ENCODE measurements around the gene SPDYC.

SPDYC gene

DNA sequence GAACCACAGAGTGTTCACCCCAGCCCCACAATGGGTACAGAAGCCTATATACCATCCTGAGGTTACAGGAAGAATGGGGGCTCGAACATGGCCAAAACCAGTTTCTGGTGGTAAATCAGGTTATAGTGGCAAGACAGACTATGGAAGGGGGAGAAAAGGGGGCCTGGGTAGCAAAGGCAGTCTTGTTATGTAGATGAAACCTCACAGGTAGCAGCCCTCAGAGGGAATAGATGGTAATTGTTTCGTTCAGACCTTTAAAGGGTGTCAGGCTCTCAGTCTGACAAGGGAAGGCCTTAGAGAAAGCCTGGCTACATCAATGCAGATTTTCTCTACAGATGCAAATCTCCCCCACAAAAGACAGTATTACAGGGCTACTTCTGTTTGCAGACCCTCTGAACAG is 15.1 kb downstream of the SPDYC start:
- TF ChIP-seq BACH2 (CRISPR knock-in tag; IDR thresholded peaks at IDR 0.05; ENCODE audit: borderline replicate concordance) (no peak), ZC3H10 (CRISPR knock-in tag; IDR thresholded peaks at IDR 0.05) (no peak), ZNF8 (CRISPR knock-in tag; IDR thresholded peaks at IDR 0.05) (no peak), SNAI2 (CRISPR knock-in tag; IDR thresholded peaks at IDR 0.05) (no peak), ARNTL (CRISPR knock-in tag; IDR thresholded peaks at IDR 0.05; ENCODE audit: borderline replicate concordance, low read depth) (no peak), RARB (CRISPR knock-in tag; IDR thresholded peaks at IDR 0.05) (no peak), GLIS3 (CRISPR knock-in tag; IDR thresholded peaks at IDR 0.05) (no peak), CSDC2 (CRISPR knock-in tag; IDR thresholded peaks at IDR 0.05) (no peak), ZNF565 (CRISPR knock-in tag; conservative IDR thresholded peaks at IDR 0.05; ENCODE audit: low read depth) (no peak), PPARA (CRISPR knock-in tag; IDR thresholded peaks at IDR 0.05; ENCODE audit: borderline replicate concordance) (no peak), TCF4 (CRISPR knock-in tag; IDR thresholded peaks at IDR 0.05; ENCODE audit: borderline replicate concordance) (no peak), OSR1 (CRISPR knock-in tag; IDR thresholded peaks at IDR 0.05) (no peak), ZNF70 (CRISPR knock-in tag; IDR thresholded peaks at IDR 0.05) (no peak), ESRRG (CRISPR knock-in tag; IDR thresholded peaks at IDR 0.05) (no peak)
- TF ChIP-seq, protein P1, sequence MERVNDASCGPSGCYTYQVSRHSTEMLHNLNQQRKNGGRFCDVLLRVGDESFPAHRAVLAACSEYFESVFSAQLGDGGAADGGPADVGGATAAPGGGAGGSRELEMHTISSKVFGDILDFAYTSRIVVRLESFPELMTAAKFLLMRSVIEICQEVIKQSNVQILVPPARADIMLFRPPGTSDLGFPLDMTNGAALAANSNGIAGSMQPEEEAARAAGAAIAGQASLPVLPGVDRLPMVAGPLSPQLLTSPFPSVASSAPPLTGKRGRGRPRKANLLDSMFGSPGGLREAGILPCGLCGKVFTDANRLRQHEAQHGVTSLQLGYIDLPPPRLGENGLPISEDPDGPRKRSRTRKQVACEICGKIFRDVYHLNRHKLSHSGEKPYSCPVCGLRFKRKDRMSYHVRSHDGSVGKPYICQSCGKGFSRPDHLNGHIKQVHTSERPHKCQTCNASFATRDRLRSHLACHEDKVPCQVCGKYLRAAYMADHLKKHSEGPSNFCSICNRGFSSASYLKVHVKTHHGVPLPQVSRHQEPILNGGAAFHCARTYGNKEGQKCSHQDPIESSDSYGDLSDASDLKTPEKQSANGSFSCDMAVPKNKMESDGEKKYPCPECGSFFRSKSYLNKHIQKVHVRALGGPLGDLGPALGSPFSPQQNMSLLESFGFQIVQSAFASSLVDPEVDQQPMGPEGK (CRISPR knock-in tag; IDR thresholded peaks at IDR 0.05; ENCODE audit: borderline replicate concordance), result no peak
- TF ChIP-seq, protein P2, sequence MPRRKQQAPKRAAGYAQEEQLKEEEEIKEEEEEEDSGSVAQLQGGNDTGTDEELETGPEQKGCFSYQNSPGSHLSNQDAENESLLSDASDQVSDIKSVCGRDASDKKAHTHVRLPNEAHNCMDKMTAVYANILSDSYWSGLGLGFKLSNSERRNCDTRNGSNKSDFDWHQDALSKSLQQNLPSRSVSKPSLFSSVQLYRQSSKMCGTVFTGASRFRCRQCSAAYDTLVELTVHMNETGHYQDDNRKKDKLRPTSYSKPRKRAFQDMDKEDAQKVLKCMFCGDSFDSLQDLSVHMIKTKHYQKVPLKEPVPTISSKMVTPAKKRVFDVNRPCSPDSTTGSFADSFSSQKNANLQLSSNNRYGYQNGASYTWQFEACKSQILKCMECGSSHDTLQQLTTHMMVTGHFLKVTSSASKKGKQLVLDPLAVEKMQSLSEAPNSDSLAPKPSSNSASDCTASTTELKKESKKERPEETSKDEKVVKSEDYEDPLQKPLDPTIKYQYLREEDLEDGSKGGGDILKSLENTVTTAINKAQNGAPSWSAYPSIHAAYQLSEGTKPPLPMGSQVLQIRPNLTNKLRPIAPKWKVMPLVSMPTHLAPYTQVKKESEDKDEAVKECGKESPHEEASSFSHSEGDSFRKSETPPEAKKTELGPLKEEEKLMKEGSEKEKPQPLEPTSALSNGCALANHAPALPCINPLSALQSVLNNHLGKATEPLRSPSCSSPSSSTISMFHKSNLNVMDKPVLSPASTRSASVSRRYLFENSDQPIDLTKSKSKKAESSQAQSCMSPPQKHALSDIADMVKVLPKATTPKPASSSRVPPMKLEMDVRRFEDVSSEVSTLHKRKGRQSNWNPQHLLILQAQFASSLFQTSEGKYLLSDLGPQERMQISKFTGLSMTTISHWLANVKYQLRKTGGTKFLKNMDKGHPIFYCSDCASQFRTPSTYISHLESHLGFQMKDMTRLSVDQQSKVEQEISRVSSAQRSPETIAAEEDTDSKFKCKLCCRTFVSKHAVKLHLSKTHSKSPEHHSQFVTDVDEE (CRISPR knock-in tag; IDR thresholded peaks at IDR 0.05), result no peak
- TF ChIP-seq, protein P3, sequence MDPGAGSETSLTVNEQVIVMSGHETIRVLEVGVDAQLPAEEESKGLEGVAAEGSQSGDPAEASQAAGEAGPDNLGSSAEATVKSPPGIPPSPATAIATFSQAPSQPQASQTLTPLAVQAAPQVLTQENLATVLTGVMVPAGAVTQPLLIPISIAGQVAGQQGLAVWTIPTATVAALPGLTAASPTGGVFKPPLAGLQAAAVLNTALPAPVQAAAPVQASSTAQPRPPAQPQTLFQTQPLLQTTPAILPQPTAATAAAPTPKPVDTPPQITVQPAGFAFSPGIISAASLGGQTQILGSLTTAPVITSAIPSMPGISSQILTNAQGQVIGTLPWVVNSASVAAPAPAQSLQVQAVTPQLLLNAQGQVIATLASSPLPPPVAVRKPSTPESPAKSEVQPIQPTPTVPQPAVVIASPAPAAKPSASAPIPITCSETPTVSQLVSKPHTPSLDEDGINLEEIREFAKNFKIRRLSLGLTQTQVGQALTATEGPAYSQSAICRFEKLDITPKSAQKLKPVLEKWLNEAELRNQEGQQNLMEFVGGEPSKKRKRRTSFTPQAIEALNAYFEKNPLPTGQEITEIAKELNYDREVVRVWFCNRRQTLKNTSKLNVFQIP (CRISPR knock-in tag; IDR thresholded peaks at IDR 0.05; ENCODE audit: borderline replicate concordance, low read depth), result no peak
- no peak for ATAC-seq

DNA sequence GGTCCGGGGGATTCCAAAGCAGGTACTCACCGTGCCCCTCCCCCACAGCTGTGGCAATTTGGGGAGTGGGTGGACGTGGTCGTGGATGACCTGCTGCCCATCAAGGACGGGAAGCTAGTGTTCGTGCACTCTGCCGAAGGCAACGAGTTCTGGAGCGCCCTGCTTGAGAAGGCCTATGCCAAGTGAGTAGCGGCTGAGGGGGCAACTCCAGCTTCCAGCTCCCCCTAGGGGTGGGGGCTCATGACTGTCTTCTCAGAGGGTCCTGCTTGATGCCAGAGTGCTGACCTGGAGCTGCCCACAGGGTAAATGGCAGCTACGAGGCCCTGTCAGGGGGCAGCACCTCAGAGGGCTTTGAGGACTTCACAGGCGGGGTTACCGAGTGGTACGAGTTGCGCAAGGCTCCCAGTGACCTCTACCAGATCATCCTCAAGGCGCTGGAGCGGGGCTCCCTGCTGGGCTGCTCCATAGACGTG is 15.9 kb downstream of the SPDYC start:
- no peak for ATAC-seq
- TF ChIP-seq ARNTL (CRISPR knock-in tag; IDR thresholded peaks at IDR 0.05; ENCODE audit: borderline replicate concordance, low read depth), result no peak
- TF ChIP-seq BACH2 (CRISPR knock-in tag; IDR thresholded peaks at IDR 0.05; ENCODE audit: borderline replicate concordance), result no peak
- TF ChIP-seq TCF4 (CRISPR knock-in tag; IDR thresholded peaks at IDR 0.05; ENCODE audit: borderline replicate concordance), result no peak
- TF ChIP-seq ZFP30 (CRISPR knock-in tag; IDR thresholded peaks at IDR 0.05), result no peak
- TF ChIP-seq GLIS3 (CRISPR knock-in tag; IDR thresholded peaks at IDR 0.05), result no peak
- TF ChIP-seq ZFP3 (CRISPR knock-in tag; IDR thresholded peaks at IDR 0.05), result no peak
- TF ChIP-seq TOX (CRISPR knock-in tag; IDR thresholded peaks at IDR 0.05; ENCODE audit: borderline replicate concordance), result no peak
- TF ChIP-seq, protein P4, sequence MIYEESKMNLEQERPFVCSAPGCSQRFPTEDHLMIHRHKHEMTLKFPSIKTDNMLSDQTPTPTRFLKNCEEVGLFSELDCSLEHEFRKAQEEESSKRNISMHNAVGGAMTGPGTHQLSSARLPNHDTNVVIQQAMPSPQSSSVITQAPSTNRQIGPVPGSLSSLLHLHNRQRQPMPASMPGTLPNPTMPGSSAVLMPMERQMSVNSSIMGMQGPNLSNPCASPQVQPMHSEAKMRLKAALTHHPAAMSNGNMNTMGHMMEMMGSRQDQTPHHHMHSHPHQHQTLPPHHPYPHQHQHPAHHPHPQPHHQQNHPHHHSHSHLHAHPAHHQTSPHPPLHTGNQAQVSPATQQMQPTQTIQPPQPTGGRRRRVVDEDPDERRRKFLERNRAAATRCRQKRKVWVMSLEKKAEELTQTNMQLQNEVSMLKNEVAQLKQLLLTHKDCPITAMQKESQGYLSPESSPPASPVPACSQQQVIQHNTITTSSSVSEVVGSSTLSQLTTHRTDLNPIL (CRISPR knock-in tag; IDR thresholded peaks at IDR 0.05; ENCODE audit: low read depth), result no peak
- TF ChIP-seq CSDC2 (CRISPR knock-in tag; IDR thresholded peaks at IDR 0.05), result no peak

DNA sequence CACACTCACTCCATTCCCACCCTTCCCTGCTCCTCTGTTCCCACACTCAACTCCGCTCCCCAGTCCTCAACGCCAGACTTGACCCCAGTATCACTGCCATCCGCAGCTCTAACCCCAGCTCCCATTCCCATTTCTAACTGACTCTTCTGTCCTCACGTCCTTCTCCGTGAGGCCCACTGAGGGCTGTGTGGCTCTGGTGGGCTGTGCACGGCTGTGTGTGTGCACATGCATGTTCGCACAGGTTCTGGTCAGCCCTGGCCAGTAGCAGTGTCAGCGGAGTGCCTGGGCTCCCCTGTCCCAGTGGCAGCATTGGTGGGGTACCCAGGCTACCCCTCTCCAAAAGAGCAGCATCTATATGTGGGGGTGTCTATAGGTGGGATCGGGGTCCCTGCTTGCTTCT is 16.7 kb downstream of the SPDYC start:
- no peak for ATAC-seq
- no peak for TF ChIP-seq OSR1 (CRISPR knock-in tag; IDR thresholded peaks at IDR 0.05)
- TF ChIP-seq, protein P4 (CRISPR knock-in tag; IDR thresholded peaks at IDR 0.05; ENCODE audit: low read depth), result no peak
- TF ChIP-seq, protein P3 (CRISPR knock-in tag; IDR thresholded peaks at IDR 0.05; ENCODE audit: borderline replicate concordance, low read depth), result no peak
- TF ChIP-seq PPARA (CRISPR knock-in tag; IDR thresholded peaks at IDR 0.05; ENCODE audit: borderline replicate concordance), result no peak
- TF ChIP-seq ARNTL (CRISPR knock-in tag; IDR thresholded peaks at IDR 0.05; ENCODE audit: borderline replicate concordance, low read depth), result no peak
- no peak for TF ChIP-seq ZFP30 (CRISPR knock-in tag; IDR thresholded peaks at IDR 0.05)
- TF ChIP-seq, protein P5, sequence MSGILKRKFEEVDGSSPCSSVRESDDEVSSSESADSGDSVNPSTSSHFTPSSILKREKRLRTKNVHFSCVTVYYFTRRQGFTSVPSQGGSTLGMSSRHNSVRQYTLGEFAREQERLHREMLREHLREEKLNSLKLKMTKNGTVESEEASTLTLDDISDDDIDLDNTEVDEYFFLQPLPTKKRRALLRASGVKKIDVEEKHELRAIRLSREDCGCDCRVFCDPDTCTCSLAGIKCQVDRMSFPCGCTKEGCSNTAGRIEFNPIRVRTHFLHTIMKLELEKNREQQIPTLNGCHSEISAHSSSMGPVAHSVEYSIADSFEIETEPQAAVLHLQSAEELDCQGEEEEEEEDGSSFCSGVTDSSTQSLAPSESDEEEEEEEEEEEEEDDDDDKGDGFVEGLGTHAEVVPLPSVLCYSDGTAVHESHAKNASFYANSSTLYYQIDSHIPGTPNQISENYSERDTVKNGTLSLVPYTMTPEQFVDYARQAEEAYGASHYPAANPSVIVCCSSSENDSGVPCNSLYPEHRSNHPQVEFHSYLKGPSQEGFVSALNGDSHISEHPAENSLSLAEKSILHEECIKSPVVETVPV (CRISPR knock-in tag; IDR thresholded peaks at IDR 0.05), result no peak
- TF ChIP-seq, protein P2 (CRISPR knock-in tag; IDR thresholded peaks at IDR 0.05), result no peak
- no peak for TF ChIP-seq TCF4 (CRISPR knock-in tag; IDR thresholded peaks at IDR 0.05; ENCODE audit: borderline replicate concordance)
